ENCODE results near the gene GJC2.

The GJC2 gene

DNA sequence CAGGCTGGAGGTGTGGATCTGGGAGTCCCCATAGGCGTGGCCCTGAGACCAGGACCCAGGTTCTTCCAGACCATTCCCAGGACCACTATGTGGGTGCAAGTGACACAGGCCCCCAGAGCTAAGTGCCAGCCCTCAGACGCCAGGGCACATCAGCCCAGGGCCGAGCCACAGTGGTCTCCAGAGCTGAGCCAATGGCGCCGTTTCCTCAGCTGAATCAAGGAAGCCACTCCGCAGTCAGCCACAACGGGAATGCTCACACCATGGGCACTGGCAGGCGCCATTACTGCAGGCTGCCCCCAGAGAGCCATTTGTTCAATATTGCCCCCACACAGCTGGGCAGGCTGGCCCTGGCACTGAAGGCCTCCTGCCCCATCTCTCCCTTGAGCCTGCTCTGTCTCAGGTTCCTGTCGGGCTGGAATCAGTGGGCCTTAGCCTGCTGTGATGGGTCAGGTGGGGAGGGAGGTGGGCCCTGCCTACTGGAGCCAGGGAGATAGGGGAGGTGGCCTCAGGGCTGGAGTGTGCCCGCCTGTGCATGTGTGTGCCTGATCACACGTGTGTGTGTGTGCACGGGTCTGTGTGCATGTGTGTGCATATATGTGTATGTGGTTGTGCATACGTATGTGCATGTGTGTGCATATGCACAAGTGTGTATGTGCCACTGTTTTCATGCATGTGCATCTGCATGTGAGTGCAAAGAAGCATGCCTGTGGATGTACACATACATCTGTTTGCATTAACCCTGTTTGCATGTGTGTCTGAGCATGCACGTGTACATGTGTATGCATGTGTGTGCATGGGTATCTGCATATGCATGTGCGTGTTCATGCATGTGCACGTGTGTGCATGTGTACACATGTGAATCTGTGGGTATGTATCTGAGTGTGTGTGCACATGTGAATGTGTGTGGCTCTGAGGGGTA, 6.1 kb downstream of the GJC2 start:
- TF ChIP-seq TAF1 (IDR thresholded peaks at IDR 0.05; ENCODE audit: borderline replicate concordance, insufficient read depth, low read length) (no peak), POLR2AphosphoS5 (IDR thresholded peaks at IDR 0.05; ENCODE audit: low read depth, low read length) (no peak), FOXP2 (optimal IDR thresholded peaks at IDR 0.05; ENCODE audit: borderline replicate concordance, extremely low read depth, extremely low read length, insufficient read depth) (no peak)
- TF ChIP-seq, protein P1, sequence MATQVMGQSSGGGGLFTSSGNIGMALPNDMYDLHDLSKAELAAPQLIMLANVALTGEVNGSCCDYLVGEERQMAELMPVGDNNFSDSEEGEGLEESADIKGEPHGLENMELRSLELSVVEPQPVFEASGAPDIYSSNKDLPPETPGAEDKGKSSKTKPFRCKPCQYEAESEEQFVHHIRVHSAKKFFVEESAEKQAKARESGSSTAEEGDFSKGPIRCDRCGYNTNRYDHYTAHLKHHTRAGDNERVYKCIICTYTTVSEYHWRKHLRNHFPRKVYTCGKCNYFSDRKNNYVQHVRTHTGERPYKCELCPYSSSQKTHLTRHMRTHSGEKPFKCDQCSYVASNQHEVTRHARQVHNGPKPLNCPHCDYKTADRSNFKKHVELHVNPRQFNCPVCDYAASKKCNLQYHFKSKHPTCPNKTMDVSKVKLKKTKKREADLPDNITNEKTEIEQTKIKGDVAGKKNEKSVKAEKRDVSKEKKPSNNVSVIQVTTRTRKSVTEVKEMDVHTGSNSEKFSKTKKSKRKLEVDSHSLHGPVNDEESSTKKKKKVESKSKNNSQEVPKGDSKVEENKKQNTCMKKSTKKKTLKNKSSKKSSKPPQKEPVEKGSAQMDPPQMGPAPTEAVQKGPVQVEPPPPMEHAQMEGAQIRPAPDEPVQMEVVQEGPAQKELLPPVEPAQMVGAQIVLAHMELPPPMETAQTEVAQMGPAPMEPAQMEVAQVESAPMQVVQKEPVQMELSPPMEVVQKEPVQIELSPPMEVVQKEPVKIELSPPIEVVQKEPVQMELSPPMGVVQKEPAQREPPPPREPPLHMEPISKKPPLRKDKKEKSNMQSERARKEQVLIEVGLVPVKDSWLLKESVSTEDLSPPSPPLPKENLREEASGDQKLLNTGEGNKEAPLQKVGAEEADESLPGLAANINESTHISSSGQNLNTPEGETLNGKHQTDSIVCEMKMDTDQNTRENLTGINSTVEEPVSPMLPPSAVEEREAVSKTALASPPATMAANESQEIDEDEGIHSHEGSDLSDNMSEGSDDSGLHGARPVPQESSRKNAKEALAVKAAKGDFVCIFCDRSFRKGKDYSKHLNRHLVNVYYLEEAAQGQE (IDR thresholded peaks at IDR 0.05; ENCODE audit: insufficient read depth in 1 of 2, low read depth in 2 of 2, low read length in 2 of 2), result no peak

DNA sequence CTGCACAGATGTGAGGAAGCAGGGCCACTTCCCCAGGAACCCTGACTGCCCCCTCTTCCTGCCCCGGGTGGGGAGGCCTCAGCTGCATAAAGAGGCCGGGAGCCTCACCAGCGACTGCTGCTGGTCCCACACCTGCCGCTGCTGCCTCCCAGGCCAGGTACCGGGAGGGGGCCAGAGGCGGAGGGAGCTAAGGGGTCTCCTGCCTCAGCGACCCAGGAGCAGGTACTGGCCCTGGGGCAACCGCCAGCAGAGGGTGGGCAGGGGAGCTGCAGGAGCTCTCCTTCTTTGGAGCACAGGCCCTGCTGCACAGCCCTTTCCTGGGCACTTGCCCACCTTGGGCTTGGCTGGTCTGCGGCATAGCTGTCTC, 6.8 kb downstream of the GJC2 start:
- TF ChIP-seq POLR2AphosphoS5 (IDR thresholded peaks at IDR 0.05; ENCODE audit: low read depth, low read length) (no peak), FOXP2 (optimal IDR thresholded peaks at IDR 0.05; ENCODE audit: borderline replicate concordance, extremely low read depth, extremely low read length, insufficient read depth) (no peak), TAF1 (IDR thresholded peaks at IDR 0.05; ENCODE audit: borderline replicate concordance, insufficient read depth, low read length) (no peak), SIN3A (IDR thresholded peaks at IDR 0.05; ENCODE audit: borderline replicate concordance, insufficient read depth, low read length) (no peak)
- TF ChIP-seq, protein P1 (IDR thresholded peaks at IDR 0.05; ENCODE audit: insufficient read depth in 1 of 2, low read depth in 2 of 2, low read length in 2 of 2), result no peak

DNA sequence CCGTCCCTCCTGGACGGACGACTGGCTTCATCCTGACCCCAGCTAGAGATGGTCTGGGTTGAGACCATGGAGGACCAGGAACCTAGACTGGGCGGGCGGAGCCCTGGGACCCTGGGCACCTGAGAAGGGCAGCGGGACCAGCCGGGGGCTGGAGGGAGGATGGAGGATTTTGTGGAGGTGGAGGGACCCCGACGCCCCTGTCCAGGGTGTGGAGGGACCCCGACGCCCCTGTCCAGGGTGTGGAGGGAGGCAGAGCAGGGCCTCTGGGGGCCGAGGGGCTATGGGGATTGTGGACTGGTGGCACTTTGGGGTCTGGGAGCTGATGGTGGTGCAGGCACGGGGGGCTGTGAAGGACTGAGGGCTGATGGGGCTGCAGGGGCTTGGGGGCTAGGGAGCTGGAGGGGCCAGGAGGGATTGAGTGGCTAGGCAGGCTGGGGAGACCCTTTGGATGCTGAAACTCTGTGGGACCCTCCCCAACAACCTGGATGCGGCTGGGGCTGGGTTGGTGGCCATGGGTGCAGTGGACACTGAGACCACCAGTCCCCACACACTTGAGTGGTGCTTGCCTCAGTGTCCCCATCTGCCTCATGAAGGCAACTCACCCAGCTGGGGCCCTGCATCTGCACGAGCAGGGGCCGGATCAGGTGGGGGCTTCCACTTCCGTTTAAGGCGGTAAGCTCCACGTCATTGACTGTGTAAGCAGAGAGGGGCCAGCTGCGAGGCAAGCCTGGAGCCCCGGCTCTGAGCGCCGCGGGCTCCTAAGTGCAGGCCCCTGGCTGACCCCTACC, 7.4 kb downstream of the GJC2 start:
- TF ChIP-seq FOXP2 (optimal IDR thresholded peaks at IDR 0.05; ENCODE audit: borderline replicate concordance, extremely low read depth, extremely low read length, insufficient read depth), result no peak
- TF ChIP-seq, protein P1 (IDR thresholded peaks at IDR 0.05; ENCODE audit: insufficient read depth in 1 of 2, low read depth in 2 of 2, low read length in 2 of 2), result no peak
- TF ChIP-seq TAF1 (IDR thresholded peaks at IDR 0.05; ENCODE audit: borderline replicate concordance, insufficient read depth, low read length), result no peak
- TF ChIP-seq POLR2AphosphoS5 (IDR thresholded peaks at IDR 0.05; ENCODE audit: low read depth, low read length), result no peak
- no peak for TF ChIP-seq SIN3A (IDR thresholded peaks at IDR 0.05; ENCODE audit: borderline replicate concordance, insufficient read depth, low read length)

DNA sequence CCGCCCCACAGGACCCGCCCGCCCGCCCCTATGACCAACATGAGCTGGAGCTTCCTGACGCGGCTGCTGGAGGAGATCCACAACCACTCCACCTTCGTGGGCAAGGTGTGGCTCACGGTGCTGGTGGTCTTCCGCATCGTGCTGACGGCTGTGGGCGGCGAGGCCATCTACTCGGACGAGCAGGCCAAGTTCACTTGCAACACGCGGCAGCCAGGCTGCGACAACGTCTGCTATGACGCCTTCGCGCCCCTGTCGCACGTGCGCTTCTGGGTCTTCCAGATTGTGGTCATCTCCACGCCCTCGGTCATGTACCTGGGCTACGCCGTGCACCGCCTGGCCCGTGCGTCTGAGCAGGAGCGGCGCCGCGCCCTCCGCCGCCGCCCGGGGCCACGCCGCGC, 8.0 kb downstream of the GJC2 start:
- TF ChIP-seq TAF1 (IDR thresholded peaks at IDR 0.05; ENCODE audit: borderline replicate concordance, insufficient read depth, low read length) (no peak), FOXP2 (optimal IDR thresholded peaks at IDR 0.05; ENCODE audit: borderline replicate concordance, extremely low read depth, extremely low read length, insufficient read depth) (no peak)

DNA sequence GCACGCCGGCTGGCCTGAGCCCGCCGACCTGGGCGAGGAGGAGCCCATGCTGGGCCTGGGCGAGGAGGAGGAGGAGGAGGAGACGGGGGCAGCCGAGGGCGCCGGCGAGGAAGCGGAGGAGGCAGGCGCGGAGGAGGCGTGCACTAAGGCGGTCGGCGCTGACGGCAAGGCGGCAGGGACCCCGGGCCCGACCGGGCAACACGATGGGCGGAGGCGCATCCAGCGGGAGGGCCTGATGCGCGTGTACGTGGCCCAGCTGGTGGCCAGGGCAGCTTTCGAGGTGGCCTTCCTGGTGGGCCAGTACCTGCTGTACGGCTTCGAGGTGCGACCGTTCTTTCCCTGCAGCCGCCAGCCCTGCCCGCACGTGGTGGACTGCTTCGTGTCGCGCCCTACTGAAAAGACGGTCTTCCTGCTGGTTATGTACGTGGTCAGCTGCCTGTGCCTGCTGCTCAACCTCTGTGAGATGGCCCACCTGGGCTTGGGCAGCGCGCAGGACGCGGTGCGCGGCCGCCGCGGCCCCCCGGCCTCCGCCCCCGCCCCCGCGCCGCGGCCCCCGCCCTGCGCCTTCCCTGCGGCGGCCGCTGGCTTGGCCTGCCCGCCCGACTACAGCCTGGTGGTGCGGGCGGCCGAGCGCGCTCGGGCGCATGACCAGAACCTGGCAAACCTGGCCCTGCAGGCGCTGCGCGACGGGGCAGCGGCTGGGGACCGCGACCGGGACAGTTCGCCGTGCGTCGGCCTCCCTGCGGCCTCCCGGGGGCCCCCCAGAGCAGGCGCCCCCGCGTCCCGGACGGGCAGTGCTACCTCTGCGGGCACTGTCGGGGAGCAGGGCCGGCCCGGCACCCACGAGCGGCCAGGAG, 8.6 kb downstream of the GJC2 start:
- TF ChIP-seq SIN3A (IDR thresholded peaks at IDR 0.05; ENCODE audit: borderline replicate concordance, insufficient read depth, low read length), result no peak
- TF ChIP-seq, protein P1 (IDR thresholded peaks at IDR 0.05; ENCODE audit: insufficient read depth in 1 of 2, low read depth in 2 of 2, low read length in 2 of 2), result no peak
- TF ChIP-seq POLR2AphosphoS5 (IDR thresholded peaks at IDR 0.05; ENCODE audit: low read depth, low read length), result no peak
- TF ChIP-seq FOXP2 (optimal IDR thresholded peaks at IDR 0.05; ENCODE audit: borderline replicate concordance, extremely low read depth, extremely low read length, insufficient read depth), result no peak
- no peak for TF ChIP-seq TAF1 (IDR thresholded peaks at IDR 0.05; ENCODE audit: borderline replicate concordance, insufficient read depth, low read length)
